Esophagus squamous epithelium (tissue), 4 donors: ENCODE results near the gene GLB1L2.

ENCODE experiments used
- POLR2A ChIP-seq, 4 donors: fragments of 450-650 bp; IDR thresholded peaks; one replicate each; pipeline ENCODE4 v1.6.1; 2017; ENCODE audit warnings: antibody characterized with exemption in 4 of 4, mild to moderate bottlenecking in 4 of 4, moderate library complexity in 3 of 4
- TF ChIP-seq, protein P1 (sequence below), 6 experiments: fragments of 450-650 bp in 4 of 6; fragments of 200-600 bp in 2 of 6; sonication (generic) in 2 of 6; IDR thresholded peaks; one replicate each; pipeline ENCODE4 v1.5.1; 2016 to 2019; ENCODE audit warnings: antibody characterized with exemption in 6 of 6, mild to moderate bottlenecking in 4 of 6, moderate library complexity in 4 of 6

GRCh38 chr11:134330611-134331353 is 1.0 kb upstream of the GLB1L2 start:
- TF ChIP-seq, protein P1, sequence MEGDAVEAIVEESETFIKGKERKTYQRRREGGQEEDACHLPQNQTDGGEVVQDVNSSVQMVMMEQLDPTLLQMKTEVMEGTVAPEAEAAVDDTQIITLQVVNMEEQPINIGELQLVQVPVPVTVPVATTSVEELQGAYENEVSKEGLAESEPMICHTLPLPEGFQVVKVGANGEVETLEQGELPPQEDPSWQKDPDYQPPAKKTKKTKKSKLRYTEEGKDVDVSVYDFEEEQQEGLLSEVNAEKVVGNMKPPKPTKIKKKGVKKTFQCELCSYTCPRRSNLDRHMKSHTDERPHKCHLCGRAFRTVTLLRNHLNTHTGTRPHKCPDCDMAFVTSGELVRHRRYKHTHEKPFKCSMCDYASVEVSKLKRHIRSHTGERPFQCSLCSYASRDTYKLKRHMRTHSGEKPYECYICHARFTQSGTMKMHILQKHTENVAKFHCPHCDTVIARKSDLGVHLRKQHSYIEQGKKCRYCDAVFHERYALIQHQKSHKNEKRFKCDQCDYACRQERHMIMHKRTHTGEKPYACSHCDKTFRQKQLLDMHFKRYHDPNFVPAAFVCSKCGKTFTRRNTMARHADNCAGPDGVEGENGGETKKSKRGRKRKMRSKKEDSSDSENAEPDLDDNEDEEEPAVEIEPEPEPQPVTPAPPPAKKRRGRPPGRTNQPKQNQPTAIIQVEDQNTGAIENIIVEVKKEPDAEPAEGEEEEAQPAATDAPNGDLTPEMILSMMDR (IDR thresholded peaks at IDR 0.05): no peak
- no peak for TF ChIP-seq POLR2A (IDR thresholded peaks at IDR 0.05)
